Coronary artery (tissue), 2 donors: ENCODE results near the gene FYN.

ENCODE experiments used
- DNase-seq: peaks from one replicate; pipeline ENCODE4 v3.0.0-alpha.2; 2017; ENCODE audit warnings: low spot score
- H3K27ac ChIP-seq, 2 donors: fragments of 200-600 bp; sonication (generic); one replicate each; pipeline ENCODE4 v1.5.1; 2016 to 2019
- H3K4me3 ChIP-seq: fragments of 200-600 bp; sonication (generic); 2 replicates; pipeline ENCODE4 v1.5.1; 2016; ENCODE audit warnings: mild to moderate bottlenecking, moderate library complexity
- CTCF ChIP-seq: fragments of 200-600 bp; sonication (generic); IDR thresholded peaks from one replicate; pipeline ENCODE4 v1.5.1; 2019; ENCODE audit warnings: antibody characterized with exemption

Gene FYN

DNA sequence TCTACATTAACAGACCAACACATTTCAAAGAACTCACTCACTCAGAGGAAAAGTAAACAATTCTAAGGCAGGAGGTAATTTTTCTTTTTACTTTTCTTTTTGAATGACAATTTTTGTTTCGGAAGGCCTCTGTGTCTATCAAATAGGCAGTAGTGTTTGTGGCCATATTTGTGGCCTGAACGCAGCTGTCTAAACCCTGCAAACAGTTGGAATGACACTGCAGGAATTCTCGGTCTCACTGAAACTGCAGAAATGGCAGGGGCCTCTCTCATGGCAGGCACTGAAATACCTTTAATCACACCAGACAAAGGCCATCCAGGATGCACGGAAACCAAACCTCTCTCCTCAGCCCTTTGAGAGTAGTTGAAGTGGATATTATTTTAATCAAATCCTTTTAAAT, 30.4 kb downstream of the FYN start:
- Histone ChIP-seq H3K27ac (no peak overlapping the region), H3K4me3 (no peak overlapping the region)
- TF ChIP-seq CTCF: no peak
- DNase-seq: no peak

GRCh38 chr6:111842271-111842822, 30.9 kb downstream of the FYN start:
- Histone ChIP-seq H3K27ac (peak overlapping the region in 1 of 2 donors; percentile 13), H3K4me3 (no peak overlapping the region)
- DNase-seq: no peak
- no peak for TF ChIP-seq CTCF

DNA sequence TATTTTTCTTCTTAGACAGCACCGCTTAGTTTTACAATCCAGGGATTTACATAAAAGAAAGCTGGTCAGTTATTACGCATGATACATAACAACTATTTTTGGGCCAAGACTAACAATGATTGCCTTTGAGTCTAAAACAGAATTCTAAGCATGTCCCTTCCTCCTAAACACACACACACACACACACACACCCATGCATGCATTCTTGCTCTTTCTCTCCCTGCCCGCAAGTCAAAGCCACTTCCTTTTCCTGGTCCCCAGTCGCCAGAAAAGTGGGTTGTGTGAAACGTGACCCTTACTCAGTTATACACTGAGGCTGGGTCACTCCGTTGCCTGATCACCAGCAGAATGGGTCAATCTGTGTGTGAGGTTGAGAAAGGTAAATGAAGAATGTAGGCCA, 31.4 kb downstream of the FYN start:
- Histone ChIP-seq H3K27ac (peak overlapping the region in 1 of 2 donors; percentile 13), H3K4me3 (no peak overlapping the region)
- TF ChIP-seq CTCF: no peak
- no peak for DNase-seq

GRCh38 chr6:111840803-111841202, 32.4 kb downstream of the FYN start:
- no peak for DNase-seq
- H3K4me3 ChIP-seq: no peak overlapping the region
- no peak overlapping the region for H3K27ac ChIP-seq
- TF ChIP-seq CTCF: no peak

DNA sequence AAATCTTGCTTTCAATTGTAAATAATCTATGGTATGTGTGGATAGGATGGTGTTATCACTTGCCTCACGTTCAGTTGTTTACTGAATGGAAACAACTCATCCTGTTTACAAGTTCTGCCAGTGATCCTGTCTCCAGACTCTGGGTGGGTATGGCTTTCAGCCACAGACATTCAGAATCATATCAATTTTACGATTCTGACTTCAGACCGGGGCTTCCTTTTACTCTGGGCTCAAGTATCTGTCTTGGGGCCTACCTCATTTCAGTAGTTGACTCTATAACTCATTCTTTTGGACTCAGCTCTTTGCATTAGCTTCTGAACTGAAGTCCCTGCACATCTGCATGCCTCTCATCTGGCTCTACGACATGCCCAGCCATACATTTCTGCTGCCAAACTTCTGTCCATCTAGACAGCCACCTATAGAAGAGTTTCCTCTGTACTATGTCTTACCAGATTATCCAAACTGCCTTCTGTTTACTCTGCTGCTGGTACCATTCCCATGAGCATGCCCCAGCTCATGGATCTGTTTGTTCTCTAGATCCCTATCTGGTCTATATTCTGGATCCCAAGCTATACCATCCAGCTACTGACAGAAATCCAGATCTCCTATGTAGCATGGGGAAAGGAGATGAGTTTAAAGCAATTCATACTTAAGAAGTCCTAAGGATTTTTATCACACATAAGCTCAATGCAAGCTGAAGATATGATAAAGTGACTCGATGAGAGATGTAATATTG, 34.3 kb downstream of the FYN start:
- no peak for TF ChIP-seq CTCF
- no peak for DNase-seq
- no peak overlapping the region for H3K4me3 ChIP-seq
- H3K27ac ChIP-seq: no peak overlapping the region

DNA sequence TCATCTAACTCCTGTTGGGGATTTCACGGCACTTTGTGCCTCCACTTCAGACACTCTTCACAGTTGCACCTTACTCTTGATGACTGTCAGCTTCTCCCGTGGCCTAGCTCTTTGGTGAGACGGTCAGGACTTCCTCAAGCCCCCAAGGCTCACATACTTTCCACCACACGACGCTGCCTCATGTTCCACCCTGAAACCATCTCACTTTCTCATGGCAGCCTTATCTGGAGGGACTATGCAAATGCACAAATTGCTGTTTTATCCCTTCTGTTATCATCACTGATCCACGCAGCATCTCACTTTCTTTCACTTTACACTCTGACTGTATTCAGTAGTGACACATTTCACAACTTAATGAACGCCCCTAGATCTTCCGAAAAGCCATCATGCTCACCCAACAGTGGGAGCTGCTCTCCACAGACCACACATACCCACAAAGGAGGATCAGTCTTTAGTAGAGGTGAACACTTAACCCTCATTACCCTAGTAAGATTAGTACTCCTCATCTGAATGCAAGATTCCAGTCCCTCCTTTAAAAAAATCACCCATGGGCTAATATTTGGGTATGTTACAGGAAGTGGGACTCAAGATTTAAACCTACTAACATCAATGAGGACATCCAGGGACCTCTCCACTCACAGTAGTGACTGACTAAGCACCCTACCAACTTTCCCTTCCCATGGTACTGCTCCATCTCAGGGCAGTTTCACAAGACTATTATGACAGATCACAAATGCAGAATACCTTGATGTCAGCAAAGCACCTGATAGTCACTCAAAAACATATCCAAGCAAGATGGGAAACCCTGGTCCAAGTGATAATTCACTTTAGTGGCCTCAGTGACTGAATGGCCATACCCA, 35.4 kb downstream of the FYN start:
- no peak overlapping the region for H3K27ac ChIP-seq
- no peak for TF ChIP-seq CTCF
- no peak overlapping the region for H3K4me3 ChIP-seq
- no peak for DNase-seq
